IMR-90 (cell line): ENCODE data around the gene STARD10. TPM values are rescaled to one million over a fixed set of nuclear protein-coding genes. Genes with fewer than 3 reads are reported as not detected.

ENCODE experiments used
- ATAC-seq: fragments of 200-7000 bp; cut with Tn5 transposase; 2 replicates; pipeline ENCODE4 v1.9.1; 2020; ENCODE audit warnings: low read depth, mild to moderate bottlenecking, moderate library complexity
- BruUV-seq: library from RNA; stranded (reverse); fragments of 400-500 nt; replicated peaks from 2 replicates; lab custom pipeline; 2021; lab: Mats Ljungman, UMichigan
- CTCF ChIA-PET: fragments of 300-600 bp; formaldehyde crosslinking; extraction: SDS; loops from one replicate; lab custom pipeline; 2021; ENCODE audit warnings: antibody characterized with exemption; lab: Yijun Ruan, JAX
- POLR2A ChIA-PET: fragments of 300-600 bp; sonication (Branson Sonifier 250); formaldehyde crosslinking; loops from one replicate; lab custom pipeline; 2022; ENCODE audit warnings: antibody characterized with exemption; ENCODE audit not compliant: unreplicated experiment; lab: Charles Lee
- DNase-seq: peaks from one replicate; pipeline ENCODE4 v3.0.0; 2013
- H2AFZ ChIP-seq: replicated peaks from 2 replicates; pipeline ENCODE3; 2013; ENCODE audit warnings: low read length, mild to moderate bottlenecking; ENCODE audit not compliant: poor library complexity
- H2AK5ac ChIP-seq: 2 replicates; pipeline ENCODE4 v1.6.1; 2013; ENCODE audit warnings: low read depth, low read length, inconsistent platforms
- H2AK9ac ChIP-seq: replicated peaks from 2 replicates; pipeline ENCODE3; 2013; ENCODE audit warnings: mild to moderate bottlenecking, low read depth, low read length, moderate library complexity; ENCODE audit not compliant: poor library complexity
- H2BK120ac ChIP-seq: 2 replicates; pipeline ENCODE4 v1.6.1; 2013; ENCODE audit warnings: low read depth, low read length, inconsistent platforms
- H2BK15ac ChIP-seq: 3 replicates; pipeline ENCODE4 v1.6.1; 2013; ENCODE audit warnings: low read depth, low read length, inconsistent platforms
- H2BK20ac ChIP-seq: 2 replicates; pipeline ENCODE4 v1.6.1; 2013; ENCODE audit warnings: low read depth, mild to moderate bottlenecking, inconsistent platforms, low read length, moderate library complexity
- H2BK5ac ChIP-seq: 2 replicates; pipeline ENCODE4 v1.6.1; 2013; ENCODE audit warnings: mild to moderate bottlenecking, low read depth, low read length, inconsistent platforms; ENCODE audit not compliant: poor library complexity, severe bottlenecking
- H3K14ac ChIP-seq: replicated peaks from 2 replicates; pipeline ENCODE4 v1.6.1; 2013; ENCODE audit warnings: low read depth, low read length, inconsistent platforms
- H3K18ac ChIP-seq: 2 replicates; pipeline ENCODE4 v1.6.1; 2013; ENCODE audit warnings: low read depth, low read length, control low read depth
- H3K23ac ChIP-seq: 2 replicates; pipeline ENCODE4 v1.6.1; 2013; ENCODE audit warnings: low read depth, low read length, inconsistent platforms
- H3K27ac ChIP-seq: 2 replicates; pipeline ENCODE4 v1.5.1; 2013; ENCODE audit warnings: mild to moderate bottlenecking, control low read depth, low read length; ENCODE audit not compliant: insufficient read depth
- H3K27me3 ChIP-seq: 2 replicates; pipeline ENCODE4 v1.6.1; 2013; ENCODE audit warnings: low read length; ENCODE audit not compliant: control insufficient read depth, insufficient read depth
- H3K36me3 ChIP-seq: 2 replicates; pipeline ENCODE4 v1.6.1; 2013; ENCODE audit warnings: low read length, mixed read lengths; ENCODE audit not compliant: control insufficient read depth, insufficient read depth
- H3K4ac ChIP-seq: 2 replicates; pipeline ENCODE4 v1.6.1; 2013; ENCODE audit warnings: low read depth, low read length, inconsistent platforms
- H3K4me1 ChIP-seq: 2 replicates; pipeline ENCODE4 v1.6.1; 2013; ENCODE audit warnings: low read length, mixed read lengths; ENCODE audit not compliant: control insufficient read depth, insufficient read depth
- H3K4me2 ChIP-seq: 2 replicates; pipeline ENCODE4 v1.6.1; 2013; ENCODE audit warnings: low read depth, mild to moderate bottlenecking, control low read depth, low read length, moderate library complexity
- H3K4me3 ChIP-seq: 2 replicates; pipeline ENCODE4 v1.5.1; 2013; ENCODE audit warnings: low read depth, mild to moderate bottlenecking, control low read depth, low read length, moderate library complexity; ENCODE audit not compliant: insufficient read depth
- H3K56ac ChIP-seq: 2 replicates; pipeline ENCODE4 v1.6.1; 2013; ENCODE audit warnings: low read length, inconsistent platforms; ENCODE audit not compliant: insufficient read depth; ENCODE audit errors: extremely low read depth
- H3K79me1 ChIP-seq, 2 experiments: 2 replicates each; pipeline ENCODE4 v1.6.1; 2013; ENCODE audit warnings: low read length in 2 of 2, inconsistent platforms in 1 of 2, low read depth in 1 of 2
- H3K9ac ChIP-seq: 2 replicates; pipeline ENCODE4 v1.6.1; 2013; ENCODE audit warnings: low read depth, low read length, control low read depth
- H3K9me1 ChIP-seq: 2 replicates; pipeline ENCODE4 v1.6.1; 2013; ENCODE audit warnings: low read length, inconsistent platforms; ENCODE audit not compliant: insufficient read depth
- H3K9me3 ChIP-seq: 2 replicates; pipeline ENCODE4 v1.6.1; 2013; ENCODE audit warnings: low read length; ENCODE audit not compliant: control insufficient read depth, insufficient read depth
- H4K20me1 ChIP-seq: 2 replicates; pipeline ENCODE4 v1.6.1; 2013; ENCODE audit warnings: low read length, inconsistent platforms; ENCODE audit not compliant: insufficient read depth
- H4K5ac ChIP-seq: 2 replicates; pipeline ENCODE4 v1.6.1; 2013; ENCODE audit warnings: mild to moderate bottlenecking, low read depth, low read length, control low read depth
- H4K8ac ChIP-seq, 2 experiments: 2 replicates each; pipeline ENCODE4 v1.6.1; 2013; ENCODE audit warnings: low read depth in 2 of 2, low read length in 2 of 2, control low read depth in 1 of 2, inconsistent platforms in 1 of 2
- H4K91ac ChIP-seq: 2 replicates; pipeline ENCODE4 v1.6.1; 2013; ENCODE audit warnings: low read depth, low read length, inconsistent platforms; ENCODE audit not compliant: insufficient read depth
- BHLHE40 ChIP-seq: fragments of 150-350 bp; IDR thresholded peaks from 2 replicates; pipeline ENCODE4 v1.6.1; 2016; ENCODE audit warnings: mild to moderate bottlenecking, low read depth, low read length
- CEBPB ChIP-seq: IDR thresholded peaks from 2 replicates; pipeline ENCODE4 v1.6.1; 2012; ENCODE audit warnings: low read depth, low read length, improper control_type of control experiment
- CHD1 ChIP-seq: IDR thresholded peaks from 2 replicates; pipeline ENCODE4 v1.6.1; 2012; ENCODE audit warnings: low read depth, low read length, improper control_type of control experiment
- CTCF ChIP-seq: conservative IDR thresholded peaks from 2 replicates; pipeline ENCODE4 v1.5.1; 2012; ENCODE audit warnings: mild to moderate bottlenecking, low read depth, low read length, improper control_type of control experiment
- ELK1 ChIP-seq: fragments of 150-350 bp; IDR thresholded peaks from 2 replicates; pipeline ENCODE4 v1.6.1; 2016; ENCODE audit warnings: low read depth, mild to moderate bottlenecking, low read length, moderate library complexity, borderline replicate concordance
- FOS ChIP-seq: fragments of 150-350 bp; IDR thresholded peaks from 2 replicates; pipeline ENCODE4 v1.6.1; 2016; ENCODE audit warnings: low read depth, low read length
- MAZ ChIP-seq: IDR thresholded peaks from 2 replicates; pipeline ENCODE4 v1.6.1; 2012; ENCODE audit warnings: low read depth, mild to moderate bottlenecking, low read length, improper control_type of control experiment, moderate library complexity, borderline replicate concordance
- NFE2L2 ChIP-seq: fragments of 150-350 bp; IDR thresholded peaks from 2 replicates; pipeline ENCODE4 v1.6.1; 2016; ENCODE audit warnings: low read depth, mild to moderate bottlenecking, low read length
- POLR2A ChIP-seq: IDR thresholded peaks from 2 replicates; pipeline ENCODE4 v1.6.1; 2012; ENCODE audit warnings: mild to moderate bottlenecking, low read depth, low read length
- RAD21 ChIP-seq: IDR thresholded peaks from 2 replicates; pipeline ENCODE4 v1.6.1; 2012; ENCODE audit warnings: low read length, improper control_type of control experiment
- RCOR1 ChIP-seq: IDR thresholded peaks from 2 replicates; pipeline ENCODE4 v1.6.1; 2012; ENCODE audit warnings: mild to moderate bottlenecking, low read length, improper control_type of control experiment; ENCODE audit not compliant: insufficient replicate concordance
- USF2 ChIP-seq: fragments of 150-350 bp; IDR thresholded peaks from 2 replicates; pipeline ENCODE4 v1.6.1; 2017; ENCODE audit warnings: mild to moderate bottlenecking, antibody characterized with exemption, low read length, low read depth
- WGBS, 2 experiments: methylation state at CpG; one replicate each; pipeline versions ENCODE4 v1.1.5 to v1.1.7; 2013; ENCODE audit warnings: missing lambda C conversion rate in 2 of 2; ENCODE audit not compliant: insufficient read length in 1 of 2; ENCODE audit errors: extremely low coverage in 2 of 2; 5-methylcytosine and 5-hydroxymethylcytosine counted together
- dilution Hi-C: fragments of 300-500 bp; cut with HindIII; formaldehyde crosslinking; loops from one replicate; pipeline ENCODE4 v1.14.3; 2018; ENCODE audit warnings: low sequenced_read_pairs; ENCODE audit not compliant: unreplicated experiment
- in situ Hi-C: fragments of 300-500 bp; cut with MboI; formaldehyde crosslinking; loops from 3 replicates; pipeline ENCODE4 v1.14.3; 2019; ENCODE audit warnings: low sequenced_read_pairs, inconsistent platforms, mixed read lengths
- intact Hi-C: fragments of 100-400 bp; cut with micrococcal nuclease; formaldehyde crosslinking; loops from 2 replicates; pipeline ENCODE4 v1.10.0; 2022
- polyA plus RNA-seq, 3 experiments: library from polyadenylated mRNA; depleted of rRNA; stranded (reverse); fragments of >200 nt; gene quantifications; 2 replicates each; pipeline ENCODE4 v1.2.3, GENCODE V29; 2012; ENCODE audit warnings: low replicate concordance in 1 of 3
- total RNA-seq: library from RNA; depleted of rRNA; stranded (reverse); fragments of >200 nt; gene quantifications from 2 replicates; pipeline ENCODE4 v1.2.3, GENCODE V29; 2012

STARD10 gene
- total and polyA plus RNA-seq, 2 of the 4 experiments (the other 2 are of a cell fraction) = 23.8 to 37.4 TPM

- Histone ChIP-seq H2AK9ac (no peak overlapping the region), H3K27me3 (no peaks in the 10 kb centered on the region), H3K4ac (no peak overlapping the region), H3K9ac (no peak overlapping the region), H3K9me1 (peaks cover 11% of the 10 kb centered on the region), H3K9me3 (no peaks in the 10 kb centered on the region), H2BK5ac (no peak overlapping the region), H3K4me2 (no peak overlapping the region), H3K4me1 (peaks cover 8% of the 10 kb centered on the region), H3K79me1 (0 out of 4 replicates have a peak, but pooled peaks cover 0 to 2% of the 10 kb centered on the region in 2 experiments), H3K27ac (no peak overlapping the region), H3K4me3 (no peak overlapping the region), H2BK15ac (no peak overlapping the region), H3K23ac (no peak overlapping the region), H4K8ac (no peak overlapping the region), H2BK120ac (no peak overlapping the region), H3K18ac (no peak overlapping the region), H2BK20ac (no peak overlapping the region), H4K20me1 (no peaks in the 10 kb centered on the region), H2AK5ac (no peak overlapping the region; the same call in 1 of the 2 replicates), H2AFZ (peak overlapping the region; percentile 43), H3K14ac (no peak overlapping the region), H4K5ac (no peak overlapping the region), H3K56ac (no peak overlapping the region), H3K36me3 (no peaks in the 10 kb centered on the region), H4K91ac (no peak overlapping the region)
- ATAC-seq (no peak), DNase-seq (no peak)
- CTCF ChIA-PET = interaction anchor here (0.8 kb wide), 1 partner anchor 62 kb away, joined by 3 read pairs; no protein-coding TSS in a partner anchor
- dilution Hi-C loops = no loop called here
- POLR2A ChIA-PET = interaction anchor here (0.7 kb wide), 1 partner anchor 33 kb away, joined by 4 read pairs; no protein-coding TSS in a partner anchor
- in situ Hi-C loops = no loop called here
- TF ChIP-seq NFE2L2 (no peak), RCOR1 (no peak), MAZ (no peak), BHLHE40 (no peak), FOS (no peak), POLR2A (no peak), CEBPB (no peak), USF2 (no peak), CHD1 (no peak), ELK1 (no peak), CTCF (no peak), RAD21 (no peak)
- no TSS peak for BruUV-seq
- 73% methylated on average over 5 of the region's 16 CpGs; no CpG with 5 or more reads in 1 of the 2 experiments for WGBS, 2 experiments
- intact Hi-C loops = no loop called here
These were observed 6.4 kb downstream of the STARD10 start for GRCh38 chr11:72787216-72788104.
